Stimulated activated CD4-positive, alpha-beta T cell treated with anti-CD3 and anti-CD28 coated beads, Interleukin-2, amount 100 ng/mL, for 24 hours (primary cell): ENCODE measurements around the gene MYLIP.

Experiments
- DNase-seq, 2 donors: peaks; one replicate each; pipeline ENCODE4 v3.0.0-alpha.2; 2020

The MYLIP gene

DNA sequence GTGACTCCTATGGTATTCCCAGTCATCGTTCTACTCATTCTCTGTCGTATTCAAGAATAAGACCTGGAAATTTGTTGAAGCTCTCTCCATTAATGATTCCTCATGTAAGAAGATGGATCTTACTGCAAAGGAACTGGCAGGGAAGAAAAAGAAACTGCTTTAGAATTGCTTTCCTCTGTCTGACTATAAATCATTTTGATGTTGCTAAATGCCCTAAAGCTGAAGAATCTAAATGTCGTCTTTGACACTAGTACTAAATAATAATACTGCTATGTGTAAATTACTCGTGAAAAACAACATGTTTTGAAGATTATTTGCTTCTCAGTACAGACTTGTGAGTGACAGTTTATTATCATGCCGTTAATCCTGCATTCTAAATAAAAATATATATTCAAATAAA lies 20.5 kb upstream of the MYLIP start:
- DNase-seq = no peak

DNA sequence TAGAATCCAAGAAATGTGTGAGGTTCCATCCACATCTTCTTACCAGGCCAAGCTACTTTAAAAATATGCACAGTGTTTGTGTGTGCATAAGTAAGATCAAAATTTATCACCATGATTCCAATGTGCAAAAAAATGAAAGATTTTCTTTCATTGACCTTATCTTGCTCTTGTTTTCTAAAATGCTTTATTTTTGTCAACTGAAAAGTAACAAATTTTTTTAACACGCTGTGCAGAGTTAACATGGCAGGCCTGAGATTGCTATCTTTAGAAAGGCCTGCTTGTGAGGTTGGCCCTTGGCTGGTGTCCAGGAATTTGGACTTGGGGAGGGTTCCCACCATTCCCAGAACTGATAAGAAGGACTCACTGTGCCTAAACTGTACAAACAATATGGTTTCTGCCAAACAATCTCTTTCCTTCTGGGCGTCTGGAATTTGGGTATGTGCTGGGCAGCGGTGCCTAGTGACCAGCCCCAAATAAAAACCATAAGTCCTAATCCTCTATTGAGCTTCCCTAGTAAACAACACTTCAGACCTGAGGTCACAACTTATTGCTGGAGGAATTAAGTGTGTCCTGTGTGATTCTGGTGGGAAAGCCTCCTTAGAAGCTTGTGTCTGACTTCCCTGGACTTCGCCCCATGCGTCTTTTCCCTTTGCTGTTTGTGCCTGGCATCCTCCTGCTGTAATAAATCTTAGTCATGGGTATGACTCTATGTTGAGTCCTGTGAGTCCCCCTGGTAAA lies 19.8 kb upstream of the MYLIP start:
- DNase-seq = no peak

DNA sequence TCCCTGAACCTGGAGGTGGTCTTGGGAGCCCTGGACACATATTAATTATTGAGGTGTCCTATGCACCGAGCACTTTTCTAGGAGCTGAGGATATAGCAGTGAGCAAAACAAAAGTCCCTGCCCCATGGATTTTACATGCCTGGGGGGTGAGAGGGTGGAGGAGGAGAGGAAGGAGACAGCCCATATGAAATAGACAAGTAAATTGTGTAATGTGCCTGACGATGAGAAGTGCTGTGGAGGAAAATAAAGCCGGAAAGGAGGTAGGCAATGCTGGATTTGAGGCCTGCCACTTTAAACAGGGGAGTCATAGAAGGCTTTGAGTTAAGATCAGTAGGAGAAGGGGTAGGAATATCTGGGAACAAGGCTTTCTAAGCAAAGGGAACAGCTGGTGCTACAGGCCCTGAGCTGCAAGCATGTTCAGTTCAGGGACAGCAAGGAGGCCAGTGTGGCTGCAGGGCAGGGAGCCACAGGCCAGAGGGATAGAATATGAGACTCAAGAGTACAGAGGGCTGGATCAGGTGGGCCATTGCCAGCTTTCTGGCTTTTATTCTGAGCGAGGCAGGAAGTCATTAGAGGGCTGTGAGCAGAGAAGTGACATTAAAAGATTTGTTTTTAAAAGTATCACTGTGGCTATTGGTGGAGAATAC lies 19.1 kb upstream of the MYLIP start:
- DNase-seq = no peak

DNA sequence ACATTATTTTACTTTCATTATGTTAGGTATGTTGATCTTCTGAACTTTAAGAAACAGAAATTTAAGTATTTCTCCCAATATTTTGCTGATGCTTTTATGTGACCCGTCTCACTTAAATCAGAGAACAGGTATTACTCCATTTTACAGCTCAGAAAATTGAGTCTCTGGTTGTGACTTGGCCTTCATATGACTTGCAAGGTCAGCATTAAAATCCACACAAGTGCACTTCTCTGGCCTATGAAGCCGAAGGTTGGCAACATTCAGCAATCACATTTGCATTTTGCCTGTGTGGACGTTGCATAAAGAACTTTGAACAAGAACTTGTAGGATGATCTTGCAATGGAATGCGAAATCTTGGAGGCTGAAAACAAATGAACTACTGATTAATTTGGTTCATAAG lies 10.1 kb upstream of the MYLIP start:
- DNase-seq = no peak

DNA sequence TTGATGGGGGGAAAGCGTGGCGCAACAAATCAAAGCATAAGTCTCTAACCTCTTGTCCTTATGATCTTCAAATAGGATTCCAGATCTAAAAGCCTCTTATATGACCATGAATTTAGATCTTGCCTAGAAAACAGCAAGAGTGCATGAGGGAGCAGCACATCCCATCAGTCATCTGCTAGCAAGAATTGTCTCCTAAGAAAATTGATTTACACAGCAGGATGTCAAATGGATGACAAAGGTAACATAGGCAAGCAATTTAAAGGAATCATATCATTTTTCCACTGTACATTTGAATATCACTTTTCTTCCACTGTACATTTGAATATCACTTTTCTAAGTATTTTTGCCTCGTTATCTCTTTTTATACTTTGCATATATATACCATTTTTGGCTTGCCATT lies 7.5 kb upstream of the MYLIP start:
- DNase-seq = no peak

DNA sequence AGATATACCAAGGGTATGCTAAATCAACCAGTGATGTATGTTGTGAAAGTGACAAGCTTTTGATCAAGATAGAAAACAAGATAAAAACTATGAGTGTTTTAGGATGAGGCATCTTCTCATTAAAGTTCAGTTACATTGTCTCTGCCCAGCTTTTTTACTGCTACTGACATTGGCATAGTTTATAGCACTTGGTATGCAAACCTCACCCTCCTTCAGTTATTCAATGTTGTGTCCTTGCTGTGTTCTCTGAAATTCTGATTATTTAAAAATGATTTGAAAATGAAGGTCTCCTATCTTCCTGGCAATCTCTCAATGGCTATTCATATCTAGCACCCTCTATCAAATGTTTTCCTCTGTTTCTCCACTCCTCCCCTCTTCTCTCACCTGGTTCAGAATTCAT lies 6.7 kb upstream of the MYLIP start:
- no peak for DNase-seq

DNA sequence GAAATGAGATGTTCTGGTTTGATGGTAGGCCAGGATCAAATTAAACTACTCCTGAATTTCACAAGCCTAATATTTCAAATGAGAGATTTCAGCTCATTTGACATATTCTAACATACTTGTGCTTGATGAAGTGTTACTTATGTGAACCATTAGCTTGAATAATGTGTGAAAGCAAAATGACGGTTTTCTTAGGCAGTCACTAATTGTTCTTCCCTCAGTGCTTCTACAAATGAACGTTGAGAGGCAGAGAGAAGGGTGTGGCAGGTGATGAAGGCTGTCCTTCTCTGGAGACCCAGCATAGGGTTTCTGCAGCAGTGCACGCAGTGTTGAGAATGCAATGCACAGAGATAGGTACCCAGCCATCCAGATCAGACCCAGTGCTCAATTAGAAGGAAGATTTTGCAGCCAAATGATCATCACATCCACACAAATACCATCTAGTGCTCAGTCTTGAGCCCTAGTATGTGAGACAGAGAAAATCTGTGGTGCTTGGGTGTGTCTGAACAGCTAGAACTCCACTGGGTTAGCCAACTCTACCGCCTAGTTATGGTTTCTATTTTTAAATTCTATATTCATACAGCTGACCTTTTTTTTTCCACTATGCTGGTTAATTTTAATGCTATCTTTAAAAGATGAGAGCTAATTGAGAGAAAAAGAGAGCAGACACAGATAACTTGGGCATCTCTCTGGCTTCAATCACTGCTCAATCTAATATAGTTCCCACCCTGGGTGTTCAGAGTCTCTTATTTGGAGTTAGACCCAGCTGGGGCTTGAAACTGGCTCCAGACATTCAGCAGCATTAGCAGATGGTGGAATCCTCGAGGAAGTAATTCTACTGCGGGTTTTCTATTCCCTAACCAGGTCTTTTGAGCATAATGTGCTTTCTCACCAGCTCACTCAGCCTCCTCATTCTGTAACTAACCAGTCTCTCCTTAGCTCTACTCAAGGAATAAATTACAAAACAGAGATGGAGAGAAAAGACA lies 4.4 kb upstream of the MYLIP start:
- DNase-seq = no peak

DNA sequence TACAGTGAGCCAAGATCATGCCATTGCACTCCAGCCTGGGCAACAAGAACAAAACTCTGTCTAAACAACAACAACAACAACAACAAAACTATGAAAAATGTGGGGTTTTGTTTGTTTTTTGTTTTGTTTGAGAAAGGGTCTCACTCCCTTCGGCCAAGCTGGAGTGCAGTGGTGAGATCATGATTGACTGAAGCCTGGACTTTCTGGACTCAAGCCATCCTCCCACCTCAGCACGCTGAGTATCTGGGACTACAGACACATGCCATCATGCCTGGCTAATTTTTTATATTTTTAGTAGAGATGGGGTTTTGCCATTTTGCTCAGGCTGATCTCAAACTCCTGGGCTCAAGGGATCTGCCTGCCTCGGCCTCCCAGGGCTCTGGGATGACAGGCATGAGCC lies 2.8 kb upstream of the MYLIP start:
- DNase-seq = no peak

DNA sequence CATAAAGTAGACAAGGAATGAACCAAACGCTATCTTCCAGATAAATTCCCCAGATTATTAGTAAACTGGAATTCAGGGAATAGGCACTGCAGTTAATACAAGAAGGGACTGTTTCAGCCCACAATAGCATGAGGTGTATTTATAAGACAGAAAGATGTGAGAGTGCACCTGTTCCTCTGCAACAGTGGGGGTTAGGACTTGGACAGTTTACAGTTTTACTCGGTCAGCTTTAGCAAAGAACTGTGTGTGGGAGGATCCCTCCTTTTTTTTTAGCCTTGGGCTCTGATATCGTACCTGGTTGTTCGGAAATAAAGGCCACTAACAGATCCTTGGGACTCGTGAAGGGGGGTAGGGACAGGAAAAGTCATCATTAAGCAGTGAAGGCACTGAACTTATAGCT lies 2.0 kb upstream of the MYLIP start:
- DNase-seq = no peak

DNA sequence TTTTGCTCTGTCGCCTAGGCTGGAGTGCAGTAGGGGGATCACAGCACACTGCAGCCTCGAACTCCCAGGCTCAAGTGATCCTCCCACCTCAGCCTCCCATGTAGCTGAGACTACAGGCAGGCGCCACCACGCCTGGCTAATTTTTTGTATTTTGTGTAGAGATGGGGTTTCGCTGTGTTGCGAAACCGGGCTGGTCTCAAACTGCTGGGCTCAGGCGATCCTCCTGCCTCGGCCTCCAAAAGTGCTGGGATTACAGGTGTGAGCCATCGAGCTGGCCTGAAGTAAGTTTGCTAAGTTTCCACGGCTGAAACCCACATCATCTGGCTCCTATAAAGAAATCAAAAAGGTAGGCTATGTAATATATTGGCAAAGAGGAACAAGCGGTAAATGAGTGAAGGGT lies 1.4 kb upstream of the MYLIP start:
- DNase-seq = no peak

DNA sequence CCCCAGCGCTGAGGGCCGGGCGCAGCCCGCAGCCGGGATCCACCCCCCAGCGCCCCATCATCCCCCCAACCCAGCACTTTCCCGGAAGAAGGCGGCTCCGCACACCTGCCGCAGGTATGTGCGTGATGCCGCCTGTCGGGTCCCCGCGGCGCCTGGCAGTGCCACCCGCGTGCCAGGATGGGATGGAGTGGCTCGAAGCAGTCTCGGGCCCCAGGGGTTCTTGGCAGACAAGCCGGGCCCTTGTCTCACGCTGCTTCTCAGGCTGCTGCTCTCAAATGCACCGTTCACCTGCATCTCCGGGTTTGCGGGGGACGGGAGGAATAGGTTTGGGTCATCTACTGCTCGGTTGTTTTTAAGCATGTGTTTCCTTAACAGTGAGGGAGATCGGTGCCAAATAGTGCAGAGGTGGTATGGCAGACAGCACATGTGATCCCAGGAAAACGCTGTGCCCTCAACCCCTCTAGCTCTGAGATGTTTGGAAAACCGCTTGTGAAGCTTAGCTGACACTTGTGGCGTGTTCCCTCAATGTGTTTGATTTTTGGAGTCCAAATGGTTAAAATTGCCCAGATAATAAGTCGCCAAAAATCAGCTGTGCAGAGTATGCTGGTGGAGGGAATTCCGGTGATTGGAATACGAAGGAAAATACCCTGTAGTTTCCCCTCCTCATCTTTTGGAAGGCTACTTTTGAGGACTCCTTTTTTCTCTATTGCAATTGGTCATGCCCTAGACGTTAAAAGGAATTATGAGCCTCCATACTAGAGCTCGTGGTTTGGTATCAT lies 926 bp downstream of the MYLIP start:
- DNase-seq = peak; percentile 41 to 43

DNA sequence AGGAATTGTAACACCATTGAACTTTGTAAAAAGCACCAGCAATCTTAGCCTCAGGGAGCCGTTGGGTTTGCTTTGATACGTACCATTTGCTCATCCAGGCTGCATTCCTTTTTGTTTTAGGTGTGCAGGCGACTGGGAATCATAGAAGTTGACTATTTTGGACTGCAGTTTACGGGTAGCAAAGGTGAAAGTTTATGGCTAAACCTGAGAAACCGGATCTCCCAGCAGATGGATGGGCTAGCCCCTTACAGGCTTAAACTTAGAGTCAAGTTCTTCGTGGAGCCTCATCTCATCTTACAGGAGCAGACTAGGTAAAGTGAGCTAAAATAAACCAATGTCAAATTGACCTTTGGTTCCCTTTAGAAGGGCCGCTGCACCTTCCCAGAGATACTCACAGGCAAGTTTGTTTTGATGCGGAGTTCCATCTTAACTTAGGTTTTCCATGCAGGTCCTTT lies 1.6 kb downstream of the MYLIP start:
- no peak for DNase-seq

DNA sequence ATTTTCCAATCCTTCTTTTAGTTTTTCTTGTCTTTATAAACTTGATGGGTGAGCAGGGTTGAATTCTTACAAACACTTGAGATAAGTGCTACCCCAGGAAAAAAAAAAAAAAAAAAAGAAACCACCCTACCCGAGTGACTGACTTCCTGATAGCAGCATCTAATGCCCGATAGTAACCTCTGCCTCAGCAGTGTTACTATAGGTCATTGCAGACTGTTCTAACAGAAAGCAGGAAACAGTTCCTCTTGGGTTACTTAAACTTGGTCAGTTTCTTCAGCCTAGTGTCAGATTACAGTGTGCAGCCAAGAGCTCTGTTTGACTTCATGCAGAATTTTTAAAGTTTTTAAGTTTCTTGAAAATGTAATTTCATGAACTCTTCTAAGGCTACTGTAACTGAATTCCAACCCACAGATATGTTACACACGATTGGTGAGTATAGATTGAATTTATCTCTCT lies 2.1 kb downstream of the MYLIP start:
- DNase-seq = no peak

DNA sequence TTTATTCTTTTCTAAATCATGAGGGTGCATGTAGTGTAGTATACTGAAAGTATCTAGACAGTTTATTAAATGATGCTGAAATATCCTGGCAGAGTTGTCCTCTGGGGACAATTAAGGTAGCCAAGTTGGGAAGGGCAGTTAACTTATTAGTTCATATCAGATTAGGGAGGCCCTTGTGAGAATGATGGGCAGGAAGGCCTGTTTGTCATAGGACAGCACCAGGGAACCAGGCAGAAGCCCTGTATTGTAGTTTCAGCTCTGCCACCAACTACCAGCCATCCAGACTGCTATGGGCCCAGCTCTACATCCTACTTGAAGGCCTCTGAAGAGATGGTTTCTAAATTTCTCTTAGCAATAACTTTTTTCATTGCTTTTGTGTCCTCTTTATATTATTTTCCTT lies 4.0 kb downstream of the MYLIP start:
- DNase-seq = no peak

DNA sequence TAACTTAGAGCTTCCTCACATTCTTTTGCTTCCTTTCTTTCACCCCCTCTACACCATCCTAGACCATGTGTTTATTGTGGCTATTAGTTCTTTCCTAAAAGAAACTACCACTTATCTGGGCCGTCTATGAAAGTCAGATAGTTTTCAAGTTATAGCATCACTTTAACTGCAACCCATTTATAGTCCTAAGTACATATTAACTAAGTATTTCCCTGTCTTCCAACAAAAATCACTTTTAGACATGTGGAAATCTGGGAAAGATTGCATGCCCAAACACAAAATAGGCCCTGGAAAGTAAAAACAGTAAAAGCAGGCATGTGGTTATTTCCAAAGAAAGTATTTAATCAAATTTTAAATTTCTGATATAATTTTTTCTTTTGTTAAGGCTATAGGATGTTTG lies 5.5 kb downstream of the MYLIP start:
- DNase-seq = no peak

DNA sequence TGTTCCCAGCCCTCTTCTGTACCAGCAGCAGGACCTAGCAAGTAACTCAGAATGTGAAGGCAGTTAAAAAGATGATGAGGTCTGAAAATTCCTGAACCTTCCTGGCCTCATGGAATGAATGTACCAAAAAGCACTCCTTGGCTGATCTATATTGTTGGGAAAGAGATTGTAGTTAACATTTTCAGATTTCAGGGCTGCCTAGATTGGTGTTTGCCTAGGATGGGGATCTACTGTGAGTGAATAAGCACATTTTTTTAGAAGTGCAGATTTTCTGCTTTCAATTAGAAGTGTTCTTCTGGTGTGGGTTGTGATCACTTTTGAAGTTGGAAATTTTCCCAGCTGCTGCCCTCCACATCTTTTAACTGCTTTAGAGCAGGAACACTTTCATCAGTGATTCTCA lies 6.2 kb downstream of the MYLIP start:
- no peak for DNase-seq

DNA sequence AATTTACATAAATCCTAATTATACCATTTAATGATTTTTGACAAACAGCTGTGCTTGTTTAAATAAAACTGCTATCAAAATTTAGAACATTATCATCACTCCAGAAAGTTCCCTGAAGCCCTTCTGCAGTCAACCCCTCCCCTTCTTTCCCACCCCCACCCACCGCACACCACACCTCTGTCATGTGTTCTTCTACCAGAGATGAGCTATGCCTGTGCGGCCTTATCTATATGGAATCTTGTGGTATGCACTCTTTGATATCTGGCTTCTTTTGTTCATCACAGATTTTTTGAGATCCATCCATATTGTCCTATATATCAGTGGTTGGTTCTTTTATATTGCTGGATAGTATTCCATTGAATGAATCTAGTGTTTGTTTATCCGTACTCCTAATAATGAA lies 7.2 kb downstream of the MYLIP start:
- peak in 1 of 2 donors; percentile 17 for DNase-seq

DNA sequence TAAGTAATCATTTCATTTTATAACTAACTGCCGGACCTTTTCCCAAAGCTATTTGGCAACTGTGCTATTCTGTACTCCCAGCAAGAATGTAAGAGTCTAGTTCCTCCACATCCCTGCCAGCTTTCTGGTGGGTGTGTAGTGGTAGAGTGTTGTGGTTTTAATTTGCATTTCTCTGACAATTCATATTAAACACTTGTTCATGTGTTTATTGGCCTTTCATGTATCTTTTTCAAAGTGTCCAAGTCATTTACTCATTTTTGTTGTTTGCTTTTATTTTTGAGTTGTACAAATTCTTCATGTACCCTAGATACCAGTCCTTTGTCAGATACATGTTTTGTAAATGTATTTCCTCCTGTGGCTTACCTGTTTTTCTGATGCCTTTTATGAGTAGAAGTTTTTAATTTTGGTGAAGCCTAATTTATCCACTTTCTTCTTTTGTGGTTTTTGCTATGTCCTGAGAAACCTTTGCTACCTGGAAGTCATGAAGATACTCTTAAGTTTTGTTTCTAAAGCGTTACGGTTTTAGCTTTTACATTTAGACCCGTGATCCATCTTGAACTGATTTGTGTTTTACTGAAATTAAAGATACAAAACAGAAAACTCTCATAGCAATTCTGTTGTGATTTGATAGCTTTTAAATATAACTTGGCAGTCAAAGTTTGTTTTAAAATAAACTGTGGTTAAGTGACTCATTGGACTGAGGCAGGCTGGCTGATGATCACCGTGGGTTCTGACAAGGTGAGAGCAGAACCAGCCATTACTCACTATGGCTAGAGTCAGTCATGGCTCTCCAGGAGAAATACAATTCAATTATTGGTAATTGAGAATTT lies 8.0 kb downstream of the MYLIP start:
- peak; percentile 50 to 56 for DNase-seq

DNA sequence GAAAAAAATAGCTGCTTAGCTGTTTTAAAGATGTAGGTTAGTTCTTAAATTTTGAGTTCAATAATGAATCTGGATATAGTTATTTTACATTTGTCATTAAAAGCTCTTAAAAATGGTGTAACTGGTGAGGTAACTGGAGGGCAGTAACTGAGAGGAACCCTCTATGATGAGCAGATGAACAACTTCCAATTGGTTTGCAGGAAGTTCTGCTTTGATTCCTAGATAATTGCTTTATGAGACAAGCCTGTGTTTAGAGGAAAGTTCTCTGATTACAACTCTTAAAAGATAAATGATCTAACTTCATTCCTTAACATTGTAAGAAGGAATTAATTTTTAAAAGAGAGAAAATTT lies 8.5 kb downstream of the MYLIP start:
- no peak for DNase-seq

DNA sequence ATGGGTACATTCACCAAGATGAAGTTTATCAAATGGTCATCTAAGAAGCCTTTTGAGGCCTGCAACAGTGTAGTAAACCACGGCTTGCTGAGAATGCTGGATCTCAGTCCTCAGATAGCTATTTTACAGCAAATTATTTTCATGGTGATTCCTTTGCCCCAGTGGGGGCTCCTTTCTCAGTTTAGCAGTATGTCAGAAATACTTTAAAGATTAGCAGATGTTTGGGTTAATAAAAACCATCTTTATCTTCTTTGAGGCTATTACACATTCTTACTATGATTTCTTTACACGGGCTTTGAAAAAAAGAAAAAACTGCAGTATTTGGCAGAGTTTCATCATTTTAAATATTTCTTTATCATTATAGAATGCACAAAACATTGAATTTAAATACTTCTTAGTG lies 10.7 kb downstream of the MYLIP start:
- DNase-seq = no peak

DNA sequence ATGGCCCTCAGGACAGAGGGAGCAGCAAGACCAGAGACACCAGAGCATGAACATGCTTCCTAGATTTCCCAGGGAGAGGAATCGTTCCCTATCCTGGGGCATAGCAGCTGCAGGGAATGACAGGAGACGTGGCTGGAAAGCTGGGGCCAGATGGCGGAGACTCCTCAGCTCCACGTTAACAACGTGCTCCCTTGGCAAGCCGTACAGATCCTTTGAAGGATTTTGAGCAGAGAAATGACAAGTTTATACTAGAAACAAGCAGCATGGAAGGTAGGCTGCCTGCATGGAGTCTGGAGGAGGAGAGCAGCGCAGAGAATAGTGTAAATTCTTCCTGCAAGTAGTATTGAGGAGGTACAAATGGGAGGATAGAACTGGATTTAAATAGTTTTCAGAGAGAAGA lies 11.7 kb downstream of the MYLIP start:
- no peak for DNase-seq

DNA sequence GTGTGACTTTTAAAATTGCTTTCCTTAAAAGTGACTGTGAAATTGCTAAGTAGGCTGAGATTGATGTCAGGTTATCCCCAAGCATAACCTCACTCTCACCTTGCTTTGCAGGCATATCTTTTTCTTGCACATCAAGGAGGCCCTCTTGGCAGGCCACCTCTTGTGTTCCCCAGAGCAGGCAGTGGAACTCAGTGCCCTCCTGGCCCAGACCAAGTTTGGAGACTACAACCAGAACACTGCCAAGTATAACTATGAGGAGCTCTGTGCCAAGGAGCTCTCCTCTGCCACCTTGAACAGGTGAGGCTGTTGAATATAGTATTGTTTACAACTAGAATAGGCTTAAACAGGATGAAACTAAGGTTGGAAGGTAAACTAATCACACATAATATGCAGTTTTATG lies 12.6 kb downstream of the MYLIP start:
- no peak for DNase-seq
